GM19238 (cell line): ENCODE data around the gene CRIM1.

ENCODE experiments used
- DNase-seq: peaks from one replicate; pipeline ENCODE4 v3.0.0; 2011; ENCODE audit warnings: low spot score; ENCODE audit not compliant: insufficient read length

Gene CRIM1

DNA sequence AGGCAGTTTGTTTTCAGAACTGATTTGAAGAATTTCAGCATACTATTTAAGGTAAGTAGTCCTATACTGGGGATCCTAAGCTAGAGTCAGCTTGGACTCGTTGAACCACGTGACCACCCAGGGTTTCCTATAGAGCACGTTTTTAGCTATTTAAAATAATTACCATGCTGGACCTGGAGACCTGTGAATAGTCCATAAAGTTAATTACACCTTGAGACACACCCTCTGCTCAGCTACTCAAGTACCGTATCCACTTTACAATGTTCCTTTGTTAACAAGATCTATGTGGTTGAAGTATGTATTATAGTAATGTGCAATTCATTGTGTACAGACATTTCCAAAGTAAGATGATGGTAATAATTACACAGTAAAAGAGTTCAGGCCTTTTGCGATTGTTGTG lies 67.6 kb downstream of the CRIM1 start:
- no peak for DNase-seq

DNA sequence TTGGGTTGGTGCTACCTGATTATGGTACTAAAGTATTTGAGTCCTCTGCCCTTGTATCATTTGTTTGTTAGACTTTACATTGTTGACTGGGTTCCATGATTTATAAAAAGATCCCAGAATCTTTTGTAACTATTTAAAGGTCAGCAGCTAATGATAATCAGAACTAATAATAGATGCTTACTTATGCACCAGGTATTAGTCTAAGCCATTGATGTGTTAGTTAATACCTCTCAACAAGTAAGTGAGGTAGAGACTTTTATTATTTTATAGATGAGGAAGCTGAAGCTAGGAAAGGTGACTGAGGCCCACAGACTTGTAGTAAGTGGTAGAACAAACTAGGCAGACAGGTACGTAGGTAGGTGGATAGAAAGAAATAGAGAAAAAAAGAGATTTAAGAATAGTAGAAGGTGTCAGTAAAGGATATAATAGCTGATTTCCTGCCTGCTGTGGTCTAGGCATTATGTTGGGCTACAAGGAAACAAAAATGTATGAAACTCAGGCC lies 68.1 kb downstream of the CRIM1 start:
- DNase-seq, result no peak

DNA sequence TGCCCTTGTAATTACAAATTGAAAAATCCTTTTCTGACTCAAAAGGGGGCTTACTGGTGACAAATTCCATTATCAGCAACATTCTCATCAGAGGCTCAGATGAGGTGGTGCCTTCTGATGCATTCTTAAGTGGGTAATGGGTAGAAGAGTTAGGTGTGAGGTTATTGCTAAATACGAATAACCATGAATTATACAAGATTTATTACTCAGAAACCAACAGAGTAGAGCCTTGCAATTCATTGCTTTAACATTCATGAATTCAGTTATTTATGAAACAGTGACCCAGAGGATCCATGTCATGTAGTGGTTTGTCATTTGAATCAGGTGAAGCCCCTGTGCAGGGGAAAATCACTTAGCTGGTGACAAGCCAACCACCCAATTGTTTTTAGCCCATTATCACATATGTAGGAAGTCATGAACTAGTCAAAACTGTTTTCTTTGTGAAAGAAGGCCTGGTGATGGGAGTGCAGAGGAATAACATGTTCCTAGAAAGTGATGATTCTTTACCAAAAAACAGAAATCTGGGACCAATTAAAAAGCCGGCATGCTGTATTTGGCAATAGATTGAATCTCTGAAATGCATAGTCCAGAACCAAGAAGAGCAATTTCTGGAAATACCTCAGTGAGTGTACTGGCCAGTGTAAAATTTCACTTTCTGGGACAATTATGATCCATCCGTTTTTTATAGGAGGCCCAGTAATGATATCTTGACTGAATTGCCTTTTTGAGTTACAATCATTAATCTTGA lies 70.2 kb downstream of the CRIM1 start:
- DNase-seq, result no peak

DNA sequence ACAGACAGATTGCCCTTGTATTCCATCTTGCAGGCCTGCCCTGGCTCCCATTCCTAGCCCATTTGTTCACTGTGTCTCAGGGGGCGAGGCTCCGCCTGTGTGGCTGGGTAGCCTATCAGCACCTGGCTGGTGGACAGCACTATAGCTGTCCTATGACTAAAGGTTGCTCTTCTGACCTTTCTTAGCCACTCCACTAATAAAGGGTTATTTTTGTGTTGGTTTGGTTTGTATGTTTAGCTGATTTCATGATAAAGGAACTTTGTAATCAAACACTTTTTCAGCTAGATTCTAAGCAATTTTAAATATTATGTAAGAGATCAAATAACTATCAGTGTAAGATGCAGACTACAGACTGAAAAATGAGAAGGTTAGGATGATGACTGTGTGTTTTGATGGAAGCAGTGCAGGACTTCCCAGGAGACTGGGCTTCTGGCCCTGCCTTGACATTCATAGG lies 72.2 kb downstream of the CRIM1 start:
- no peak for DNase-seq

DNA sequence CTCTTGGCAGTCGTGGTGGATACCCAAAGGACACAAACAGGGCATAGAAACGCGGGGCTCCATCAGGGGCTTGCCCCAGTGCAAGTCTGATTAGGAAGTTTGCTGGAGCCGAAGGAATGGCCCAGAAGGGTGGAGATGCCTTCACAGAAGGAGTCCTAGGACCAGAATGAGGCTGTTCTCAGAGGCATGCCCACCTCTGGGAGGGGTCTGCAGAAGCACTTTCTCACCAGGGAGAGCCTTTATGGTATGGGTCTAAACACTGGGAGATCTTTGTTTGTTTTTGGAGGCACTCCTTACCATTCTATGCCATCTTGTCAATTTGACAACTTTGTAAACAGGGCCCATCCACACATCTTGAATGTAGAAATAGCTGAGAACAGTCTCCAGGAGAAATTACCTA lies 75.0 kb downstream of the CRIM1 start:
- DNase-seq, result no peak

DNA sequence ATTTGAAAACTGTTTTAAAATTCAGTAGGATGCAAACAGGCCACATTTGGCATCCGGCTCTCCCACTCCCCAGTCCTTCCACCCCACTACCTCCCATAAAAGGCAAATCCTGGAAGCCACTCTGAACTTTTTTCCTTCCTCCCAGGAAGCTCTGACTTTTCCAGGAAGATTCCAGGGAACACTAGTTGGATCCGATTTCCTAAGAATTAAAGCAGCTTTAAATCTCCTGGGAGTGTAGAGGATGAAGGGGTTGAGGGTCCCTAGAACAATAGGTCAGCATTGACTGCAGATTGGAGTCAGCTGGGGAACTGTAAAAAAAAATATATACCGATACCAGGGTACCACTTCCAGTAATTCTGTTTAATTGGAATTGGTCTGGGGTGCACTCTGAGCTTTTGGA lies 76.9 kb downstream of the CRIM1 start:
- DNase-seq, result no peak

DNA sequence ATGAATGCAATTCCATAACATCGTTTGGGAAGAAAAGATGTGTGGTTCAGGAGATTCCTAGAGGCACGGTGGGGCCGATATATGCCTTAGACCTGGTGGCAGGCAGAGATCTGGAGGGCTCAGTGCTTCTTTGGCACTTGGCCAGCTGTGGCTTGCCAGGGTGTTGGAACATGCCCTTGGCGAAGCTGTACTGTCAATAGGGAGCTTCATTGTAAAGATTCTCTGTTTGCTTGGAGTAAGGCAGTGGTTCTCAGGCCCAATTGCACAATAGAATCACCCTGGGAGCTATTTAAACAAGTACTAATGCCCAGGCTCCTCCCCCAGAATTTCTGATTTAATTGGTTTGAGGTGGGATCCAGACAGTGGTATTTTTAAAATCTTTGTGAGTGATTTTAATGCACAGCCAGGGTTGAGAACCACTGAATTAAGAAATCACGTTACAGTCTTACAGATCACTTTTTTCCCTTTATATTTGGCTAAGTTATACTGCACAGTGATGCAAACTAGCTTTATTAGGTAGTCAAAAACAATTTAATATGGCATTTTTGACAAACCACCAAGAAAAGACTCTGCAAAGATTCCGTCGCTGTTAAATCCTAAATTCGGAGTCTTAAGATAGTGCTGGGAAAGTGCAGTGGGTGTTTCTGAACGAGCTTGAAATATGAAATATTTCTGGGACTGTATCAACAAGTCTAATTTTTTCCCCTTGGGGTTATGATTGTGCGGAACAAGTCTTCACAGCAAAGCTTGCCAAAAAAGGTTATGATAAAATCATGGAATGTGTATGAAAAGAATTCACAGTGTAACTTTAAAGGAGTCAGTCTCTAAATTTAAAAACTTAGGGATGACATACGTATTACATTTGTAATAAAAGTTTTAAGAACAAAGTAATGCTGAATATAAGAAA lies 78.0 kb downstream of the CRIM1 start:
- DNase-seq, result no peak

DNA sequence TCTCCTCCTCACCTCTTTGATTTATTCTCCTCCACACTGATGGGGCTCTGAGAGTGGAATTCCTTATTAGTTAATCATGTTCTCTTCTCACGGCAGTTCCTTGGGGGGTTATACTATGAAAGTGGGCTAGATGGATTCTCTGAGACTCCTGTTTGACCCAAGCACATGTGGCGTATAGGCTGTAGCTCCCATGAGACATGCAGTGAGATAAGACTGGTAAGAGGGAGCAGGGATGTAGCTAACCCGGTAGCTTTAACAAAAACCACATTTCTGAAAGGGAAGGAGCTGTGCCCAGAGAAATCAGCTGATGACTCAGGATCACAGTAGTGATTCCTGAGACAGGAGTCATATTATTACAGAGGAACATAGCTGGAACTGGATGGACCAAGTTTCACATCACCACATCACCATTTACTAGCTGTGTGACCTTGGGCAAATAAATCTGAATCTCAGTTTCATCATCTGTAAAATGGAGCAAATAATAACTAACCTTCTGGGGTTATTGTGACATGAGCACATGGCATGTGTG lies 82.9 kb downstream of the CRIM1 start:
- no peak for DNase-seq

DNA sequence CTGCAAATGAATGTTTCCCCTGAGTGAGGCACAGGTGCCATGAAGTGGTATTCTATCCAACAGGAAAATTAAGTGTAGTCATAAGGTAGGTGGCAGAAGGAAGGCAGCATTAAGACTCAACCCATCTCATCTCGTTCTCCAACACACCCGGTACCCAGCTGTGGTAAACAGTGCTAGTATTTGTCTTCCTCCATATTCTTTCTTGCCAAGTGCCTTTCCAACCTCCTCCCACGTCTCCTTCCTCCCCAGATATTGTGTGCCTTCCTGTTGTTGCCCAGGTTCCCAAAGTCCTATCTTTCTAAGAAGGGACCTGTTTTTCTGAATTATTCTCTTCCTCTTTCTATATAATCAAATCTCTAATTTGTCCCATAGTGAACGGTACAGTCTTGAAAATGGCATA lies 83.5 kb downstream of the CRIM1 start:
- no peak for DNase-seq

DNA sequence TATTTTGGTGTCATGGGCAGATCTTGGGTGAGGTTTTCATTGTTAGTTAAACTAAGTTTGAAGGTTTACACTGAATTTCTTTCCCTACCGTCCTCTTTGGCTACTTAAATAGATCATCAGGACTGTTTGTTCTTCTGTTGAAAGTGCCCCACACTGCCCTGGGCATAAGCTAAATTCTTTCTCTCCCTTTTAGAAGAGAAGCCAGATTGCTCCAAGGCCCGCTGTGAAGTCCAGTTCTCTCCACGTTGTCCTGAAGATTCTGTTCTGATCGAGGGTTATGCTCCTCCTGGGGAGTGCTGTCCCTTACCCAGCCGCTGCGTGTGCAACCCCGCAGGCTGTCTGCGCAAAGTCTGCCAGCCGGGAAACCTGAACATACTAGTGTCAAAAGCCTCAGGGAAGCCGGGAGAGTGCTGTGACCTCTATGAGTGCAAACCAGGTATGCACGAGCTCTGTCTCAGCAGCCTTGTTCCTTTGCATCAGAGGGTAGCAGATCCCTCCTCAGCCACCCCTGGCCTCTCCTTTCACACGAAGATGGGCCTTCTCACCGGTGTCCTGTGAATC lies 85.6 kb downstream of the CRIM1 start:
- no peak for DNase-seq

DNA sequence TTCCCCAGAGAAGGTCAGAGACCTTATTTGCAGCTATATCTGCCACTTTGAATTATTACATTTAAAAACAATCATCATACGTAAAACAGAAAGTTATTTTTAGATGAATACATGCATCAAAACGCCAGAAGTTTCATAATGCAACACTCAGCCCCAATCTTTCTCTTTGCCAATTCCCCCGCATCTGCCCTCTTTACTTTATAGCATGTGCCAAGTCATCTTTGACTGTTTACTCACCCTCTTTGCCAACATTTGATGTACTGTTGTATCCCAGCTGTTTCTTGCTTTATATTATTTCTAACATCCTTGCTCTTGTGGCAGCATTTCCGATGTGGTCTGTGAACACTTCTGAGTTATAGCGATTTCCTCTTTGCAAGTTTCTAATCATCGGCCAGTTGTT lies 86.2 kb downstream of the CRIM1 start:
- no peak for DNase-seq

DNA sequence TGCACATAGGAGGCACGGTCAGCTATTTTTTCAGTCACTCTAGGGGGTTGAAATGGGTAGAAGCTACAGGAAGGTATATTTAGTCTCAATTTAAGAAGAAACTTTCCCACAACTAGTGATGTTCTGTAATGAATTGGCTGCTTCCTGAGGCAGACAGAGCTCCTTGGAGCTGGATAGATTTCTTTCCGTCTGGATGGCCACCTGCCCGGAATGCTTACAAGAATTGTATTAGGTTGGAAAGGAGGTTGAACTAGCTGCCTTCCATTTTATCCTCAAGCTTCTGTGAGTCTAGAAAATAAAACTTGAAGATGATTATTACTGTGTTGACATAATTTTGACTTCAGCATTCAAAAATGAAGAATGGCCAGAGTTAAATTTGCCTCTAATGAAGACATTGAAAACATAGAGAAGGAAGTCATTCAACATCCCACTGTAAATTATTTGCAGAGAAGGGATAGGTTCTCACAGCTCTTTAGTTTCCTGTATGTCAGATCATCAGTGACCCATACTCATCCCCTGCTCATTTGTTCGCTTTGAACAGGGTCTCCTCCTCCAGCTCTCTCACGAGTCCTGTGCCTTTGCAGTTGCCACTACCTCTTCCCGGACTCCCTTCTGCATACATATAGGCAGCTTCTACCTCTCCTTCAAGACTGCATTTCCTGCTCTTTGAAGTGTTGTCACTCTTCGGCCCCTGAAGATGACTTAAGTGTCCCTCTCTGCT lies 88.8 kb downstream of the CRIM1 start:
- DNase-seq, result no peak

DNA sequence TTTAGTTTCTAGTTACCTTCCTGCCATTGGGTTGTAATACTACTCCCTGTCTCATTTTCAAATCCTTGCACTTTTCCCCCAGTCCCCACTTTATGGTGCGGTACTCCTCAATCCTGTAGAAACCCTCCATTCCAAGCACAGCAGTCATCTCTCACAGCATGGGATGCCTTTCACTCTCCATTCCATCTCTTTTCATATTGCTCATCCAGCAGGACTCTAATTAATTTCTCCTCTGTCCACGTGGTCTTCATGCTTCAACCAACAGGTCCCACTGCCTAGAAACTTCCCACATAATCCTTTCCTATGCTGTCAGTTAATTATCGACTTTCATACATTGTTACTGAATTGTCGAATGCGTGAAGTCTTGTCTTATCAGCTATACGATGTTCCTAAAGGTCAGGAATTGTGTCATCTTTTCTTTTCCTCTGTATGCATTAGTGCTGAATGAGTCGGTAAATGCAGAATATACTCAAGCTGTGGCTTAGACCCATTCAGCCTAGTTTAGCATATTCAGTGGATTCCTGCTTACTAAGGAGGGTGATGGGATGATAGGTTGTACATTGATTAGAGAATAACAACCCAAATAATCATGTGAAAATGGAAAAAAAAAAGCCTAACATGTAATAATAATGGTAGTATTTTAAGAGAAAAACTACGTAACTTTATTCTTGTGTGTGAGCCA lies 89.7 kb downstream of the CRIM1 start:
- no peak for DNase-seq

DNA sequence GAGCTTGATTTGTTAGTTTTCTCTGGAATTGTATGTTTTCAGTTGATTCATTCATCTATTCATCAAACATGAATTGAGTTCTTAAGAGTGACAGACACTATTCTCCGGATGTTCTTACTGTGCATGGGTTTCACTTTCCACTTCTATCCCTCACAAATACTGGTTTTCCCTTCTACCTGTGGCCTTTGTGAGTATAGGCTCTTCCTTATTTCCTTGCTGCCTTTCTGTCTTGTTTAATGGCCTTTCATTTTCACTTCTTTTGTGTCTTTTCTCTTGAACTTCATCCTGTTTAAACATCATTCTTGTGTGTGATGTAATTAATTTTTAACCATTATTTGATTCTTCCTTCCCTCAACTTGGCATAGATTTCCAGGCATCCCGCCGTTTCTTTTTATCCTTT lies 90.7 kb downstream of the CRIM1 start:
- no peak for DNase-seq

DNA sequence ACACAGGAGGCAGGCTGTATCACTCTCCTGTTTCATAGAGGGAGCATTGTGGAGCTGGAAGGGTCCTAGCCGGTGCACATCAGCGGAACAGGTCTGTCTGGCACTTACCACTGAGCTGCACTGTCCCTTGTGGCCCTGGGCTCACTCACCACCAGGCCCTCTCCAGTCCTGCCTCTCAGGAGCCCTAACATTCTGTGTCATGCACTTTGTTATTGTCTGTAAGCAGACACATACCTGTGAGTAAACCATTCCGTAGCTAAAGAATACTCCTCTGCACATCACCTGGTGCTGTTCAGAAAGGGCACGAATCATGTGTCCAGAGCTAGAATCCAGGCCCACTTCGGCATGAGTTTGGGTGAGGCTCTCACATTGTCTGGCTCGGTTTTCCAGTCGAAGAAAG lies 93.6 kb downstream of the CRIM1 start:
- DNase-seq, result no peak

DNA sequence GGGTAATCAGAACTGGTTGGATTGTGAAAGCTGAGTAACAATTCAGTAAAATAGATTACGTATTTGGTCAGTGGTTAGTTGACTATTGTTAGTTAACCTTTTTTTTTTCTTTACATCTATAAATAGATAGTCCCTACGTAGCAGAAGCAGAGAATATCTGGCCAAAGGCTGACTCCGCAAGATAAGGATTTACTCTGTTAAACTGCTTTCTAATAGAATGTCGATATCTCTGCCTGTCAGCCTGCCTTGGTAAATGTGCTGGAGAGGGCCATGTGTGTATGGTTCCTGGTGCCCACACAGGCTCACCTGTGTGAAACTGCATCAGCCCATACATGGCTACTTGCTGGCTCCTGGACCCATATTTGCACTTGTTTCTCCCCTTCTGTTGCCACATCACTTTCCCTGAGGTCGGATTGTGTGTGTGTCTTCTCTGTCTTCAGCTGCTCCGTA lies 94.4 kb downstream of the CRIM1 start:
- DNase-seq, result no peak

DNA sequence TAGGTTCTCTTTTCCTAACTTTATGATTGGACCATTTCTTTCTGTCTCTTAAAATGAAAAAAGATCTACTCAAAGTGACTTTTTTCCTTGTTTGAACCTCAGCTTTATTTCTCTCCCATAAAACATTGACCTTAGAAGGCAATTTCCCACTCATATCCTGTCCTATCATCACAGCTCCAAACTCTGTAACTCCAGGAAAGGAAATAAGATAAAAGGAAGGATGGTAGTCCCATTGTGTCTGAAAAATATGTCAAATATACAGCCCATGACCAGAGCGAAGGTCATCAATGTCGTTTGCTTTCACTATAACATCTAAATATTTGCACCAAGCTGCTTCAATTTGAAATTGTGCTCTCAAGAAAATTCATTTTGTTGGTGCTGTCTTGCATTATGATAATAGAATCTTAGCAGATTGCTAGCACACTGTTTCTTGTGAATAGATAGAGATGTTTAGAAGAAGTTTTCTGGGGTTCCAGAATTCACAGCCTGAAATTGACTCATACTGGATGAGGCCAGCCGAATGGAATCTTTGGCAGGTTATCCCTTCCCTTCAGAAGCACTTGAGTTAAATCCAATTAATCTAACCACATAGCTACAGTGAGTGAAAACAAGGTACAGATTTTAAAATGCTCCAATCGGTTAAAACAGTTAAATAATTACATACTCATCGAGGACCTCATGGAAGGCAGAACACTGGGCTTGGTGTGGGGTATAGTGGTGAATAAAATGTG lies 95.1 kb downstream of the CRIM1 start:
- no peak for DNase-seq

DNA sequence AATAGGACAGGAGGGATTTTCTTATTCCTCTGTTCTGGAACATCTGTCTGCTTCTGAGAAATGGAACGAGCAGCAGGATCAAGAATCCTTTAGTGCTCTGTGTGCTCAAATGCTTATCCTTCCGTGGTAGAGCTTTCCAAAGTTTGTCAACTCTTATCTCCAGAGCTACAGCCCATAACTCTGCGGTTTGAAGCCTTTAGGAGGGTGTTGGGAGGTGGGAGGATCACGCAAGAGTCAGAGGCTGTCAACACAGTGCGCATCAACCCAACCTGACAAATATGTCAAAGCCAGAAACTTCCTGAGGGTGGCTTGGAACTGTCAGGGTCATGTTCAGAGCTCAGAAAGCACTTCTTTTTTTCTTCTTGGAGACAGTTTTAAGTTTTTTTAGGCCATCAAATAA lies 95.9 kb downstream of the CRIM1 start:
- DNase-seq, result no peak

DNA sequence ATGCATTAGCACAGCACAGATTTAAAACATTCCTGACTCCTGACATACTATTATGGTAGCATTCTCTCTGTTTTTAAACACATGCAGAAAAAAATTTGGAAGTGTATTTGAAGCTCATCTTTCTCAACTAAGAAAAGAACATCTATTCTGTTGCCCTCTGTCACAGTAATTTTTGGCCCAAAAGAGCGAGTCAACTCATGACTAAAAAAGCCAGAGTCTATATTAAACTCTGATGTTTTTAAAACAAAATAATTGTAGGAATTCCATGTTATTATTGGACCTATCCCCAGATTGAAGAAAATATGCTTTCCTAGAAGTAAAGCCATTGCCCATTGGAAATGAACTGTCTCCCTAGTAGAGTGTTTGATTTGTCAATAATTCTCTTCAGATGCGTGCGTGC lies 96.7 kb downstream of the CRIM1 start:
- no peak for DNase-seq

DNA sequence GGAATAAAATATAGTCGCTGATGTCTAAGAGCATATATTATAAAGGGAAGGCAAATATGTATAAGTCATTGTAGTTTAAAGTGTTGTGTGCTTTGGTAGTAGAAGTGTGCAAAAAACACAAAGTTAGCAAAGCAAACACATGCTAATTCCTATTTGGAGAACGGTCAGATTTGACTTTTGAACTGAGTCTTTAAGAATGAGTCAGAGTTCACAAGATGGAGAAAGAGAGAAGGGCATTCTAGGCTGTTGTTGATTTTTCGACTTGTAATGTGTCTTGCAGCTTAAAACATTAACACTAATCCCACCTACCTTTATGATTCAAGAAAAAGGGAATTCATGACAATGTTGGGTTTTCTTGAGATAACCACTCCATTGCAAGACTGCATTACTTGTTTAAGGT lies 98.1 kb downstream of the CRIM1 start:
- no peak for DNase-seq
